Sigmoid colon (tissue), 4 donors: ENCODE measurements around the gene ANKRD60.

Source experiments
- EP300 ChIP-seq, 4 donors: sonication (generic); formaldehyde crosslinking; IDR thresholded peaks; one replicate each; pipeline ENCODE4 v1.6.1; 2017; ENCODE audit warnings: antibody characterized with exemption in 4 of 4
- POLR2A ChIP-seq, 2 donors: fragments of 450-650 bp; IDR thresholded peaks; one replicate each; pipeline ENCODE4 v1.6.1; 2016; ENCODE audit warnings: antibody characterized with exemption in 2 of 2, mild to moderate bottlenecking in 2 of 2, moderate library complexity in 2 of 2
- POLR2AphosphoS5 ChIP-seq, 4 donors: sonication (generic); formaldehyde crosslinking; IDR thresholded peaks; one replicate each; pipeline ENCODE4 v1.6.1; 2017; ENCODE audit warnings: antibody characterized with exemption in 4 of 4
- TF ChIP-seq, protein P1 (sequence below), 4 experiments: fragments of 450-650 bp in 3 of 4; fragments of 200-600 bp in 1 of 4; IDR thresholded peaks; one replicate each; pipeline ENCODE4 v1.5.1; 2016 to 2019; ENCODE audit warnings: antibody characterized with exemption in 4 of 4, mild to moderate bottlenecking in 3 of 4, moderate library complexity in 2 of 4

DNA sequence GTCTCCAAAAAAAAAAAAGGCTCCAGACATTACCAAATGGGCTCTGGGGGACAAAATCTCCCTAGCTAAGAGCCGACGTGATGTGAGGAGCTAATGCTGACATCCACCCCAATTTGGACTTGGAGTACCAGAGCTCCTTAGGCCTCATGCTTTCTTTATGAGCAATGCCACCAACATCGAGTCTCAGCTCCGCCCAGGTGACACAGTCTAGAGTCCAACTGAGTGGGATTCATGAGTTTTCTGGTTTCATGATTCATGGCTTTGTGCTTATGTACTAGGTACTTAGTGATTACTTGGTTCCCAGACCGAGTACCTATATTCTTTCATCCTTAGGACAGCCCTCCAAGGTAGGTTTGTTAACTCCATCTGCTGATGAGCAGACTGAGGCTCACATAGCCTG lies 4.4 kb downstream of the ANKRD60 start:
- no peak for TF ChIP-seq EP300 (IDR thresholded peaks at IDR 0.05)
- TF ChIP-seq, protein P1, sequence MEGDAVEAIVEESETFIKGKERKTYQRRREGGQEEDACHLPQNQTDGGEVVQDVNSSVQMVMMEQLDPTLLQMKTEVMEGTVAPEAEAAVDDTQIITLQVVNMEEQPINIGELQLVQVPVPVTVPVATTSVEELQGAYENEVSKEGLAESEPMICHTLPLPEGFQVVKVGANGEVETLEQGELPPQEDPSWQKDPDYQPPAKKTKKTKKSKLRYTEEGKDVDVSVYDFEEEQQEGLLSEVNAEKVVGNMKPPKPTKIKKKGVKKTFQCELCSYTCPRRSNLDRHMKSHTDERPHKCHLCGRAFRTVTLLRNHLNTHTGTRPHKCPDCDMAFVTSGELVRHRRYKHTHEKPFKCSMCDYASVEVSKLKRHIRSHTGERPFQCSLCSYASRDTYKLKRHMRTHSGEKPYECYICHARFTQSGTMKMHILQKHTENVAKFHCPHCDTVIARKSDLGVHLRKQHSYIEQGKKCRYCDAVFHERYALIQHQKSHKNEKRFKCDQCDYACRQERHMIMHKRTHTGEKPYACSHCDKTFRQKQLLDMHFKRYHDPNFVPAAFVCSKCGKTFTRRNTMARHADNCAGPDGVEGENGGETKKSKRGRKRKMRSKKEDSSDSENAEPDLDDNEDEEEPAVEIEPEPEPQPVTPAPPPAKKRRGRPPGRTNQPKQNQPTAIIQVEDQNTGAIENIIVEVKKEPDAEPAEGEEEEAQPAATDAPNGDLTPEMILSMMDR (IDR thresholded peaks at IDR 0.05), result no peak
- no peak for TF ChIP-seq POLR2AphosphoS5 (IDR thresholded peaks at IDR 0.05)
- TF ChIP-seq POLR2A (IDR thresholded peaks at IDR 0.05), result no peak
